LNCAP (cell line): ENCODE measurements around the gene MRPL51.

ENCODE experiments used
- CTCF ChIP-seq: fragments of 450-650 bp; IDR thresholded peaks from 2 replicates; pipeline ENCODE4 v1.5.1; 2017; ENCODE audit warnings: mild to moderate bottlenecking

The MRPL51 gene

GRCh38 chr12:6452944-6453630 is 40.0 kb downstream of the MRPL51 start:
- TF ChIP-seq CTCF: no peak

- no peak for TF ChIP-seq CTCF
Observed at GRCh38 chr12:6452245-6452943, 40.7 kb downstream of the MRPL51 start.

- TF ChIP-seq CTCF: no peak
Observed at GRCh38 chr12:6451348-6452244, 41.5 kb downstream of the MRPL51 start, which contains the start of gene TAPBPL. Gene TAPBPL, plus strand, starts transcription at chr12:6452042. Its CDS starts 207 bp downstream, at chr12:6452249.

- TF ChIP-seq CTCF: no peak
Observed at GRCh38 chr12:6450869-6451347, 42.2 kb downstream of the MRPL51 start.

GRCh38 chr12:6450091-6450868 is 42.8 kb downstream of the MRPL51 start:
- TF ChIP-seq CTCF: no peak

- no peak for TF ChIP-seq CTCF
Observed at GRCh38 chr12:6444704-6445688, 48.1 kb downstream of the MRPL51 start, which contains the start of gene CD27. Gene CD27, plus strand, starts transcription at chr12:6444955. Its CDS starts 141 bp downstream, at chr12:6445096.
